ENCODE measurements around the gene PAPOLB.

DNA sequence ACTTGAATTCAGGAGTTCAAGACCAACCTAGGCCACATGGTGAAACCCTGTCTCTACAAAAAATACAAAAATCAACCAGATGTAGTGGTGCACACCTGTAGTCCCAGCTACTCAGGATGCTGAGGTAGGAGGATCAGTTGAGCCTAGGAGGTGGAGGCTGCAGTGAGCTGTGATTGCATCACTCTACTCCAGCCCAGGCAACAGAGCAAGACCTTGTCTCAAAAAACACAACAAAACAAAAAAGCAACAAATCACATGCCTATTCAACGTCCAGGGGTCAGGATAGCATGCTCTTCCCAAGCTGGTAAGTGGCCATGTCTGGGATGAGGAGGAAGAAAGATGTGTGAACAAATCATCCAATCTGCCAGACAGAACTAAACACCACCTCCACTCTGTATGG, 27.9 kb upstream of the PAPOLB start:
- TF ChIP-seq FOXM1 (IDR thresholded peaks at IDR 0.05; ENCODE audit: borderline replicate concordance) (no peak), SP1 (IDR thresholded peaks at IDR 0.05) (no peak), NFRKB (IDR thresholded peaks at IDR 0.05) (no peak), BHLHE40 (IDR thresholded peaks at IDR 0.05; ENCODE audit: borderline replicate concordance) (no peak)
